Type B pancreatic cell (in vitro differentiated cells): ENCODE results near the gene EDARADD. TPM values are rescaled to one million over a fixed set of nuclear protein-coding genes. Genes with fewer than 3 reads are reported as not detected.

ENCODE experiments used
- DNase-seq: peaks from one replicate; pipeline ENCODE4 v3.0.0; 2021; ENCODE audit warnings: mixed read lengths; ENCODE audit not compliant: unreplicated experiment; ENCODE audit errors: extremely low spot score
- H3K27ac Mint-ChIP-seq: 2 replicates; pipeline ENCODE4 v1.8.0; 2021; ENCODE audit warnings: mild to moderate bottlenecking, mixed read lengths
- H3K27me3 Mint-ChIP-seq: 2 replicates; pipeline ENCODE4 v1.8.0; 2021; ENCODE audit warnings: mixed read lengths
- H3K36me3 Mint-ChIP-seq: 2 replicates; pipeline ENCODE4 v1.8.0; 2021; ENCODE audit warnings: mixed read lengths
- H3K4me1 Mint-ChIP-seq: one replicate; pipeline ENCODE4 v1.8.0; 2021; ENCODE audit warnings: mixed read lengths; ENCODE audit not compliant: unreplicated experiment
- H3K4me3 Mint-ChIP-seq: 2 replicates; pipeline ENCODE4 v1.8.0; 2021; ENCODE audit warnings: mild to moderate bottlenecking, mixed read lengths
- H3K9me3 Mint-ChIP-seq: 2 replicates; pipeline ENCODE4 v1.8.0; 2021; ENCODE audit warnings: mixed read lengths
- total RNA-seq: library from RNA; stranded (reverse); gene quantifications from 2 replicates; pipeline ENCODE4 v1.2.1, GENCODE V29; 2021; ENCODE audit warnings: low replicate concordance
- TF ChIP-seq, protein P1 (sequence below): fragments of 200-600 bp; sonication (generic); conservative IDR thresholded peaks from 2 replicates; pipeline ENCODE4 v1.5.0; 2021; ENCODE audit warnings: antibody characterized with exemption, mild to moderate bottlenecking

The EDARADD gene
- total RNA-seq, 1 donor from 2014 or later: 14.8 TPM

DNA sequence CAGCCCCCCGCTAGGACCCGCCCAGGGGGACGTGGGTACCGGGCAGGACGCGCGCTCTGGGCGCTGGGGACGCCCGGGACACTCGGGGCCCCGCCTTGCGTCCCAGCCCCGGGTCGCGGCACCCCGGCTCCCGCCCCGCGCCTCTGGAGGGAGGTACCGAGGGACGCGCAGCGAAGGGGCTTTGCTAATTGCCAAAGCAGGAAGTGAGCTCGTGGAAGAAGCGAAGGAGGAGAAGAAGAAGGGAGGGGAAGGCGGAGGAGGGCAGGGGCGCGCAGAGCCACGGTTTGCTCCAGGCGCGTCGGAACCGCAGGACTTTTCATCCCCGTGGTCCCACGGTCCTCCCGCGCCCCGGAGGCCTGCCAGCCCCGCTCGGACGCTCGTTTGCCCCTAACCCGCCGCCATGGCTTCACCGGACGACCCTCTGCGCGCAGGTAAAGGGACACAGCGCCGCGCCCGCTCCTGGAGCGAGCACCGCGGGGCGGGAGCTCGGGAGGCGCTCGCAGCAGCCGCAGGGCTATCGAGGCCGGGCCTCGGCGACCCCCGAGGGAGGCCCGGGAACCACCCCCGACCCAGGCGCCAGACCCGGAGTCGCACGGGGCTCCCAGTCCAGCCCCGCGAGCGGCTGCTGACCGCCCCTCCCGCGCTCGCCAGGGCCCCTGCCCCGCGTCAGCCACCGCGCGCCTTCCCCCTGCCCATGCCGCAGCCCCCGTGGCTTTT, 1.3 kb downstream of the EDARADD start:
- Mint-ChIP-seq H3K4me1 (peaks cover 29% of the 10 kb centered on the region), H3K36me3 (peaks cover 4% of the 10 kb centered on the region), H3K27ac (peak overlapping the region; percentile 83), H3K9me3 (no peaks in the 10 kb centered on the region), H3K4me3 (peak overlapping the region; percentile 98), H3K27me3 (peaks cover 12% of the 10 kb centered on the region)
- DNase-seq: peak; percentile 70
- TF ChIP-seq, protein P1, sequence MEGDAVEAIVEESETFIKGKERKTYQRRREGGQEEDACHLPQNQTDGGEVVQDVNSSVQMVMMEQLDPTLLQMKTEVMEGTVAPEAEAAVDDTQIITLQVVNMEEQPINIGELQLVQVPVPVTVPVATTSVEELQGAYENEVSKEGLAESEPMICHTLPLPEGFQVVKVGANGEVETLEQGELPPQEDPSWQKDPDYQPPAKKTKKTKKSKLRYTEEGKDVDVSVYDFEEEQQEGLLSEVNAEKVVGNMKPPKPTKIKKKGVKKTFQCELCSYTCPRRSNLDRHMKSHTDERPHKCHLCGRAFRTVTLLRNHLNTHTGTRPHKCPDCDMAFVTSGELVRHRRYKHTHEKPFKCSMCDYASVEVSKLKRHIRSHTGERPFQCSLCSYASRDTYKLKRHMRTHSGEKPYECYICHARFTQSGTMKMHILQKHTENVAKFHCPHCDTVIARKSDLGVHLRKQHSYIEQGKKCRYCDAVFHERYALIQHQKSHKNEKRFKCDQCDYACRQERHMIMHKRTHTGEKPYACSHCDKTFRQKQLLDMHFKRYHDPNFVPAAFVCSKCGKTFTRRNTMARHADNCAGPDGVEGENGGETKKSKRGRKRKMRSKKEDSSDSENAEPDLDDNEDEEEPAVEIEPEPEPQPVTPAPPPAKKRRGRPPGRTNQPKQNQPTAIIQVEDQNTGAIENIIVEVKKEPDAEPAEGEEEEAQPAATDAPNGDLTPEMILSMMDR: peak; percentile 14

DNA sequence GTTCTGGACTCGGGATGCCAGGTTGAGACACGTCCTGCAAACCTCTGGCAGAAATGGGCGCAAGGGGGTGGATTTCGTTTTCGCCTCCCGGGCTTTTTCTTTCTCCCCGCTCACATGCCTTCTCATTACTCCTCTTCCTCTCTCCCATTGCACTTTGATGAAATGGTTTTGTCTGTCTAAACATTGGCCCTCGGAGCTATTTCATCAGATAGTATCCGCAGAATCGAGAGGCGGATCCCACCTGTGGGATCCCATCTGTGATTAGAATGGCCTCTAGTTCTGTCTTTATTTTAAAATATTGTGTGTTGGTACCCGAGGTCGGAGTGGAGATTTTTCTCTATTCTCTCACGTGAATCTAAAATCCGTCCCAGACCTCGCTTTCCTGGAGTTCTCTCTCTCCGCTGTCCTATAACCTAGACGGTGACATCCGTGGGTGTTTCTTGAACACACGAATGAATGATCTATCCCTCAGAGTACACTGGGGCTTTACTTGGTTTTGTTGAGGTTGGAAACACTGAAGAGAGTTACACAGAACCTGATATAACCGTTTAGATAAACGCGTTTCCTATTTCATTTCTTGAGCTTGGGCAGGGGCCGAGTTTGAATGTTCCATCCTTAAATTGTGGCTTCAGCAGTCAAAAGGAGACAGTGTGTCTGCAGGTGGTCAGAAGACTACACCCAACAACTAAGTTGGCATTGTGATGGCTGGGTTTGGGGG, 2.0 kb downstream of the EDARADD start:
- peaks cover 29% of the 10 kb centered on the region for H3K4me1 Mint-ChIP-seq
- H3K27me3 Mint-ChIP-seq: peaks cover 12% of the 10 kb centered on the region
- DNase-seq: no peak
- H3K4me3 Mint-ChIP-seq: peak overlapping the region; percentile 98
- peaks cover 4% of the 10 kb centered on the region for H3K36me3 Mint-ChIP-seq
- no peaks in the 10 kb centered on the region for H3K9me3 Mint-ChIP-seq
- peak overlapping the region; percentile 80 for H3K27ac Mint-ChIP-seq
- TF ChIP-seq, protein P1: no peak

DNA sequence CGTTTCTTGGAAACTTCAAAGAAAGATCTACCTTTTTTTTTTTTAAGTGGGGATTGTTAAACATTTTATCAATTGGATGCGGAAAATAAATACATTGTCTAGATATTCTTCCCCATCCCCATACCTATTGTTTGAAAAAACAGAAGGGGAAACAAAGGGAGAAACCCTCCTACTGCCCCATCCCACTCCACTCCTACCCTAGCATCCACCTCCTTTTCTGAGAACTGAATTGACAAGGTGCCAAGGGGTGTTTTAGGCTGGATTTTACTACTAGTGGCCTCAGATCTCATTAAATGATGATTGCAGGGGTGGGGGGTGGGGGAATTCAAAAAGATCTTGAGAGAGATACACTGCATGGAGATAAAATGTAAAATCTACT, 2.6 kb downstream of the EDARADD start:
- H3K36me3 Mint-ChIP-seq: peaks cover 7% of the 10 kb centered on the region
- H3K27me3 Mint-ChIP-seq: peaks cover 12% of the 10 kb centered on the region
- DNase-seq: no peak
- H3K9me3 Mint-ChIP-seq: no peaks in the 10 kb centered on the region
- TF ChIP-seq, protein P1: no peak
- peak overlapping the region; percentile 98 for H3K4me3 Mint-ChIP-seq
- H3K4me1 Mint-ChIP-seq: peaks cover 34% of the 10 kb centered on the region
- H3K27ac Mint-ChIP-seq: peak overlapping the region; percentile 80

DNA sequence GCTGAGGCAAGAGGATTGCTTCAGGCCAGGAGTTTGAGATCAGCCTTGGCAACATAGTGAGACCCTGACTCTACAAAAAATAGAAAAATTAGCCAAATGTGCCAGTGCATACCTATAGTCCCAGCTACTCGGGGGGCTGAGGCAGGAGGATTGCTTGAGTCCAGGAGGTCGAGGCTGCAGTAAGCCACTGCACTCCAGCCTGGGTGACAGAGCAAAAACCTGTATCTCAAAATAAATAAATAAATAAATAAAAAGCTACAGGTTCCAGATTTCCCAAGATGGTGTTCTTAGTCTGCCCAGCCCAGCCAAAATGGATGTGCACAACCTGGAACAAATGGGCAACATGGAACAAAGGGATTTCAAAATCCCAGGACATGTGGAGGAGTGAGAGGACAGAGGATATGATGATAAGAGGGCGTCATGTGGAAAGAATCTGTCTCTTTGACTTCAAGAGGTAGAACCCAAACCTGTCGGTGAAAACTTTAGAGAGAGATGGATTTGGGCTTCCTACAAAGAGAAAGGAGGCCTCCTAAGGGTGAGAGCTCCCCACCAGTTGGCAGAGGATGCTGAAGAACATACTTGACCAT, 3.2 kb downstream of the EDARADD start:
- Mint-ChIP-seq H3K27ac (peak overlapping the region; percentile 5), H3K4me3 (peak overlapping the region; percentile 98), H3K4me1 (peaks cover 35% of the 10 kb centered on the region), H3K27me3 (peaks cover 12% of the 10 kb centered on the region), H3K36me3 (peaks cover 7% of the 10 kb centered on the region), H3K9me3 (no peaks in the 10 kb centered on the region)
- TF ChIP-seq, protein P1: no peak
- DNase-seq: no peak

DNA sequence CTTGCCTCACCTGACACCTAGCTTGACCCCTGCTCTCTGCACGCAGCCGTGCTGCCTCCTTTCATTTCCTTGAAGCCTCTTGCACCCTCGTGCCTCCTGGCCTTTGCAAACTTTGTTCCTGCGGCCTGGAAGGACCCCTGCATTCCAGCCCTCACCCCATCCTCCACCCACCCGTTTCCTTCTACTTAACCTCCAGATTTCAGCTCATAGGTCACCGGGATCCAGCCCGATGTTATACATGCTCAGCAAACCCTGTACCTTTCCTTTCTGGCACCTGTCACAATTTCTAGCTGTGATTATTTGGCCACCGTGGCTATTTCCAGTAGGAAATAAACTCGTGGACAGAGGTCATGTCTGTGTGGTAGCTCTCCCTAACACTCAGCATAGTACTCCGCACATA, 4.5 kb downstream of the EDARADD start:
- TF ChIP-seq, protein P1: no peak
- no peak for DNase-seq
- peaks cover 7% of the 10 kb centered on the region for H3K36me3 Mint-ChIP-seq
- peaks cover 35% of the 10 kb centered on the region for H3K4me1 Mint-ChIP-seq
- H3K27ac Mint-ChIP-seq: peak overlapping the region; percentile 50
- no peaks in the 10 kb centered on the region for H3K9me3 Mint-ChIP-seq
- H3K4me3 Mint-ChIP-seq: peak overlapping the region; percentile 81
- peaks cover 12% of the 10 kb centered on the region for H3K27me3 Mint-ChIP-seq
